SK-N-SH treated with all-trans-retinoic acid at 6 μM for 48 hours (cell line): ENCODE data around the gene TRAK1.

Experiments used
- ATAC-seq: fragments of 200-7000 bp; cut with Tn5 transposase; 3 replicates; pipeline ENCODE4 v1.9.1; 2020; ENCODE audit warnings: mild to moderate bottlenecking, moderate library complexity
- ARNTL ChIP-seq: fragments of 450-650 bp; formaldehyde crosslinking; IDR thresholded peaks from 2 replicates; pipeline ENCODE4 v1.5.0; 2020; ENCODE audit warnings: low read depth, mild to moderate bottlenecking, moderate library complexity, borderline replicate concordance
- BACH2 ChIP-seq: fragments of 250-450 bp; sonication (Bioruptor Pico); IDR thresholded peaks from 2 replicates; pipeline ENCODE4 v1.9.0; 2021; ENCODE audit warnings: mild to moderate bottlenecking, borderline replicate concordance
- CSDC2 ChIP-seq: fragments of 250-450 bp; sonication (Bioruptor Pico); IDR thresholded peaks from 2 replicates; pipeline ENCODE4 v1.5.0; 2020; ENCODE audit warnings: mild to moderate bottlenecking, moderate library complexity
- ESRRG ChIP-seq: fragments of 250-450 bp; sonication (Bioruptor Pico); IDR thresholded peaks from 2 replicates; pipeline ENCODE4 v1.6.1; 2021; ENCODE audit warnings: mild to moderate bottlenecking
- GLIS3 ChIP-seq: fragments of 250-450 bp; sonication (Bioruptor Pico); IDR thresholded peaks from 2 replicates; pipeline ENCODE4 v1.5.0; 2020; ENCODE audit warnings: mild to moderate bottlenecking, moderate library complexity
- ISL1 ChIP-seq: fragments of 250-450 bp; sonication (Bioruptor Pico); IDR thresholded peaks from 2 replicates; pipeline ENCODE4 v2.1.2; 2022; ENCODE audit warnings: mild to moderate bottlenecking, moderate library complexity
- OSR1 ChIP-seq: fragments of 250-450 bp; sonication (Bioruptor Pico); IDR thresholded peaks from 2 replicates; pipeline ENCODE4 v1.8.0; 2022; ENCODE audit warnings: moderate library complexity, mild to moderate bottlenecking, inconsistent platforms
- PPARA ChIP-seq: fragments of 250-450 bp; sonication (Bioruptor Pico); IDR thresholded peaks from 2 replicates; pipeline ENCODE4 v1.5.0; 2020; ENCODE audit warnings: mild to moderate bottlenecking, borderline replicate concordance
- RARB ChIP-seq: fragments of 250-450 bp; sonication (Bioruptor Pico); IDR thresholded peaks from 2 replicates; pipeline ENCODE4 v1.8.0; 2021; ENCODE audit warnings: mild to moderate bottlenecking, moderate library complexity
- SNAI2 ChIP-seq: fragments of 250-450 bp; sonication (Bioruptor Pico); IDR thresholded peaks from 2 replicates; pipeline ENCODE4 v1.5.0; 2020; ENCODE audit warnings: mild to moderate bottlenecking, moderate library complexity
- TCF4 ChIP-seq: fragments of 250-450 bp; sonication (Bioruptor Pico); IDR thresholded peaks from 2 replicates; pipeline ENCODE4 v1.8.0; 2021; ENCODE audit warnings: mild to moderate bottlenecking, moderate library complexity, borderline replicate concordance
- TOX ChIP-seq: fragments of 250-450 bp; sonication (Bioruptor Pico); IDR thresholded peaks from 2 replicates; pipeline ENCODE4 v1.8.0; 2021; ENCODE audit warnings: mild to moderate bottlenecking, moderate library complexity, borderline replicate concordance
- ZFP3 ChIP-seq: fragments of 250-450 bp; sonication (Bioruptor Pico); IDR thresholded peaks from 2 replicates; pipeline ENCODE4 v1.5.0; 2020; ENCODE audit warnings: mild to moderate bottlenecking, moderate library complexity
- ZFP30 ChIP-seq: fragments of 450-650 bp; formaldehyde crosslinking; IDR thresholded peaks from 2 replicates; pipeline ENCODE4 v1.5.0; 2022; ENCODE audit warnings: mild to moderate bottlenecking, moderate library complexity
- ZNF565 ChIP-seq: fragments of 450-650 bp; formaldehyde crosslinking; conservative IDR thresholded peaks from 2 replicates; pipeline ENCODE4 v1.5.0; 2020; ENCODE audit warnings: low read depth, mild to moderate bottlenecking, moderate library complexity
- ZNF70 ChIP-seq: fragments of 450-650 bp; formaldehyde crosslinking; IDR thresholded peaks from 2 replicates; pipeline ENCODE4 v1.5.0; 2020; ENCODE audit warnings: mild to moderate bottlenecking, moderate library complexity
- ZNF8 ChIP-seq: fragments of 450-650 bp; formaldehyde crosslinking; IDR thresholded peaks from 2 replicates; pipeline ENCODE4 v1.5.0; 2020; ENCODE audit warnings: mild to moderate bottlenecking, moderate library complexity
- TF ChIP-seq, protein P1 (sequence below): fragments of 250-450 bp; sonication (Bioruptor Pico); IDR thresholded peaks from 2 replicates; pipeline ENCODE4 v1.5.0; 2020; ENCODE audit warnings: mild to moderate bottlenecking, moderate library complexity
- TF ChIP-seq, protein P2 (sequence below): fragments of 250-450 bp; sonication (Bioruptor Pico); IDR thresholded peaks from 2 replicates; pipeline ENCODE4 v1.8.0; 2021; ENCODE audit warnings: low read depth, mild to moderate bottlenecking, moderate library complexity, borderline replicate concordance
- TF ChIP-seq, protein P3 (sequence below): fragments of 250-450 bp; sonication (Bioruptor Pico); IDR thresholded peaks from 2 replicates; pipeline ENCODE4 v1.8.0; 2020; ENCODE audit warnings: mild to moderate bottlenecking, moderate library complexity, borderline replicate concordance
- TF ChIP-seq, protein P4 (sequence below): fragments of 250-450 bp; sonication (Bioruptor Pico); IDR thresholded peaks from 2 replicates; pipeline ENCODE4 v1.5.1; 2020; ENCODE audit warnings: low read depth, mild to moderate bottlenecking, moderate library complexity

Gene TRAK1

DNA sequence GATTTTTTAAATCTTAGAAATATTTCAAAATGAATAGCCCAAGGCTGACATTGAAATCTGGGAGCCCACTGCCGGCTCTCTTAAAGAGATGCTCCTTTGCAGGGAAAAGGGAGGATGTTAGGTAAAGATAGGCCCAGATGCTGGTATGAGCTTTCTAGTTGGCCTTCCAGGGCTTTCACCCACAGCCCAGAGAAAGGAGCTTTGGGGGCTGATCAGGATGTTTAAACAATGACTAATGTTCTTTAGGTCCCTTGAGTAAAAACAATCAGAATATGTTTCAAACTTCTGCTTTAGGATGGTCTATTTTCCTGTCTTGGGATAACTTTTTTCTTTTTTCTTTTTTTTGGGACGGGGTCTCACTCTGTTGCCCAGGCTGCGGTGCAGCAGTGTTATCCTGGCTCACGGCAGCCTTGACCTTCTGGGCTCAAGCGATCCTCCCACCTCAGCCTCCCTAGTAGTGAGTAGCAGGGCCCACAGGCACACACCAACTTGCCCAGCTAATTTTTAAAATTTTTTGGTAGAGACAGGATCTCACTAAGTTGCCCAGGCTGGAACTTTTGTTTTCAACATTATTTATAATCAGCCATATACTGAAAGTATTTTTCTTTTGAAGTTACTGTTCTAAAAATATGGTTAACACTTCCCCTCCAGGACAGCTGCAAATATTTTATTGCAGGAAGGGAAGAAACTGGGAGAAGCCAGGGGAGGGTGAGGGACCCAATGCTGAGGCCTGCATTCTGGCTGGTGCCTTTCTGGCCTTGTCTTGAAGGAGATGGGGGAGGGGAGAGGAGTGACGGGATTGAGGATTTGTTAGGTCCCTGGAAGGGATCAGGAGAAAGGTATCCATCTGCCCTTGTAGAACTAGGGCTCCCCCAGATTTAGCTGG, 70.1 kb downstream of the TRAK1 start:
- TF ChIP-seq BACH2 (no peak), SNAI2 (no peak), RARB (no peak), OSR1 (CRISPR knock-in tag) (no peak), ZNF565 (CRISPR knock-in tag) (no peak), ISL1 (CRISPR knock-in tag) (no peak), ZNF8 (CRISPR knock-in tag) (no peak), ESRRG (no peak), ZNF70 (no peak)
- TF ChIP-seq, protein P1, sequence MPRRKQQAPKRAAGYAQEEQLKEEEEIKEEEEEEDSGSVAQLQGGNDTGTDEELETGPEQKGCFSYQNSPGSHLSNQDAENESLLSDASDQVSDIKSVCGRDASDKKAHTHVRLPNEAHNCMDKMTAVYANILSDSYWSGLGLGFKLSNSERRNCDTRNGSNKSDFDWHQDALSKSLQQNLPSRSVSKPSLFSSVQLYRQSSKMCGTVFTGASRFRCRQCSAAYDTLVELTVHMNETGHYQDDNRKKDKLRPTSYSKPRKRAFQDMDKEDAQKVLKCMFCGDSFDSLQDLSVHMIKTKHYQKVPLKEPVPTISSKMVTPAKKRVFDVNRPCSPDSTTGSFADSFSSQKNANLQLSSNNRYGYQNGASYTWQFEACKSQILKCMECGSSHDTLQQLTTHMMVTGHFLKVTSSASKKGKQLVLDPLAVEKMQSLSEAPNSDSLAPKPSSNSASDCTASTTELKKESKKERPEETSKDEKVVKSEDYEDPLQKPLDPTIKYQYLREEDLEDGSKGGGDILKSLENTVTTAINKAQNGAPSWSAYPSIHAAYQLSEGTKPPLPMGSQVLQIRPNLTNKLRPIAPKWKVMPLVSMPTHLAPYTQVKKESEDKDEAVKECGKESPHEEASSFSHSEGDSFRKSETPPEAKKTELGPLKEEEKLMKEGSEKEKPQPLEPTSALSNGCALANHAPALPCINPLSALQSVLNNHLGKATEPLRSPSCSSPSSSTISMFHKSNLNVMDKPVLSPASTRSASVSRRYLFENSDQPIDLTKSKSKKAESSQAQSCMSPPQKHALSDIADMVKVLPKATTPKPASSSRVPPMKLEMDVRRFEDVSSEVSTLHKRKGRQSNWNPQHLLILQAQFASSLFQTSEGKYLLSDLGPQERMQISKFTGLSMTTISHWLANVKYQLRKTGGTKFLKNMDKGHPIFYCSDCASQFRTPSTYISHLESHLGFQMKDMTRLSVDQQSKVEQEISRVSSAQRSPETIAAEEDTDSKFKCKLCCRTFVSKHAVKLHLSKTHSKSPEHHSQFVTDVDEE (CRISPR knock-in tag) = no peak
- TF ChIP-seq, protein P2, sequence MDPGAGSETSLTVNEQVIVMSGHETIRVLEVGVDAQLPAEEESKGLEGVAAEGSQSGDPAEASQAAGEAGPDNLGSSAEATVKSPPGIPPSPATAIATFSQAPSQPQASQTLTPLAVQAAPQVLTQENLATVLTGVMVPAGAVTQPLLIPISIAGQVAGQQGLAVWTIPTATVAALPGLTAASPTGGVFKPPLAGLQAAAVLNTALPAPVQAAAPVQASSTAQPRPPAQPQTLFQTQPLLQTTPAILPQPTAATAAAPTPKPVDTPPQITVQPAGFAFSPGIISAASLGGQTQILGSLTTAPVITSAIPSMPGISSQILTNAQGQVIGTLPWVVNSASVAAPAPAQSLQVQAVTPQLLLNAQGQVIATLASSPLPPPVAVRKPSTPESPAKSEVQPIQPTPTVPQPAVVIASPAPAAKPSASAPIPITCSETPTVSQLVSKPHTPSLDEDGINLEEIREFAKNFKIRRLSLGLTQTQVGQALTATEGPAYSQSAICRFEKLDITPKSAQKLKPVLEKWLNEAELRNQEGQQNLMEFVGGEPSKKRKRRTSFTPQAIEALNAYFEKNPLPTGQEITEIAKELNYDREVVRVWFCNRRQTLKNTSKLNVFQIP (CRISPR knock-in tag) = no peak
- TF ChIP-seq, protein P3, sequence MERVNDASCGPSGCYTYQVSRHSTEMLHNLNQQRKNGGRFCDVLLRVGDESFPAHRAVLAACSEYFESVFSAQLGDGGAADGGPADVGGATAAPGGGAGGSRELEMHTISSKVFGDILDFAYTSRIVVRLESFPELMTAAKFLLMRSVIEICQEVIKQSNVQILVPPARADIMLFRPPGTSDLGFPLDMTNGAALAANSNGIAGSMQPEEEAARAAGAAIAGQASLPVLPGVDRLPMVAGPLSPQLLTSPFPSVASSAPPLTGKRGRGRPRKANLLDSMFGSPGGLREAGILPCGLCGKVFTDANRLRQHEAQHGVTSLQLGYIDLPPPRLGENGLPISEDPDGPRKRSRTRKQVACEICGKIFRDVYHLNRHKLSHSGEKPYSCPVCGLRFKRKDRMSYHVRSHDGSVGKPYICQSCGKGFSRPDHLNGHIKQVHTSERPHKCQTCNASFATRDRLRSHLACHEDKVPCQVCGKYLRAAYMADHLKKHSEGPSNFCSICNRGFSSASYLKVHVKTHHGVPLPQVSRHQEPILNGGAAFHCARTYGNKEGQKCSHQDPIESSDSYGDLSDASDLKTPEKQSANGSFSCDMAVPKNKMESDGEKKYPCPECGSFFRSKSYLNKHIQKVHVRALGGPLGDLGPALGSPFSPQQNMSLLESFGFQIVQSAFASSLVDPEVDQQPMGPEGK (CRISPR knock-in tag) = no peak
- TF ChIP-seq, all 23 proteins: peak for 0
- no peak for ATAC-seq

DNA sequence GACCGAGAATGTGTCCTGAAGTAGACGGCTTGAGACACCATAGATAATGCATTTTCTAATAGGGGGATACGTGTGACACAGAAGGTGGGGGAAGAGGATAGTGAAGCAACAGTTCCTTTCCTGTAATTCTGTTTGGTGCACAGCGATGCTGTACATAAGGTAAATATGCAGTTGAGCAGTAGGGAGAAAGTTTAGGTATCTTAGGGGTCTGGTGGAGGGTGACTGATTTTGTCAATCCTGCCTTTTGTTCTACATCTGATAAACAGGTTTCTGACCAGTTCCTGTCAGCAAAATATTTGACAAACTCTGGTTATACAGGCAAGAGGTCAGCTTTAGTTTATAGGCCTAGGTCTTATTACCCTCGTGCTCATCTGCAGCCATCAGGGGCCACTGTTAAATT, 71.3 kb downstream of the TRAK1 start:
- no peak for TF ChIP-seq GLIS3 (CRISPR knock-in tag)
- TF ChIP-seq, protein P1 (CRISPR knock-in tag) = no peak
- TF ChIP-seq, protein P3 (CRISPR knock-in tag) = no peak
- ATAC-seq = no peak

DNA sequence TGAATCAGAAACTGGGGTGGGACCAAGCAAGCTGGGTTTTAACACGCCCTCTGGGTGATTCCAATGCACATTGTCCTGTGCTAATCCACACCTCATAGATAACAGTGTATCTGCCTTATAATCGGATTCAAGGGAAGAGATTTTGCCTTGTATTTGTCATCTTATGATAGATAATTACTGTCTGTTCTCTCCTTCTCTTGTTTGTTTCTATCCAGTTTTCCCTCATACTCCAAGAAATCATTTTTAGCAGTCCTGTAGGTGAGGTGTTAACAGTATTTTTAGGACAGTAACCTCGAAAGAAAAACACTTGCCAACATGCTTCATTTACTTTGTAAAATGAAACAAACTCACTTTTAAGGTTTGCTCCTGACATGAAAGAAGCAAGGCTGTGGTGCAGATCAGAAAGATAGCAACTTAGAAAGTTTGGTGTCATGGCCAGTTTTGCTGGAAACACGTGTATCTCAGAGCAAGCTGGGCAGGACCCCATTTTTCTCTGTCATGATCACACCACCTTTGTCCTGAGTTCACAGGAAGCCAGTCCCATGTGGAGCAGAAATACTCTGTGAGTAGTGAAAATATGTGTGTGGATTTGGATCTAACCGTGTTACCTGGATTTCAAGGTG, 72.6 kb downstream of the TRAK1 start:
- ATAC-seq = no peak
- TF ChIP-seq TOX (CRISPR knock-in tag) = no peak
- TF ChIP-seq, protein P3 (CRISPR knock-in tag) = no peak
- TF ChIP-seq CSDC2 (CRISPR knock-in tag) = no peak
- no peak for TF ChIP-seq ZFP3 (CRISPR knock-in tag)
- no peak for TF ChIP-seq ZFP30 (CRISPR knock-in tag)
- TF ChIP-seq RARB = no peak
- no peak for TF ChIP-seq ZNF565 (CRISPR knock-in tag)
- no peak for TF ChIP-seq TCF4 (CRISPR knock-in tag)
- TF ChIP-seq, protein P4, sequence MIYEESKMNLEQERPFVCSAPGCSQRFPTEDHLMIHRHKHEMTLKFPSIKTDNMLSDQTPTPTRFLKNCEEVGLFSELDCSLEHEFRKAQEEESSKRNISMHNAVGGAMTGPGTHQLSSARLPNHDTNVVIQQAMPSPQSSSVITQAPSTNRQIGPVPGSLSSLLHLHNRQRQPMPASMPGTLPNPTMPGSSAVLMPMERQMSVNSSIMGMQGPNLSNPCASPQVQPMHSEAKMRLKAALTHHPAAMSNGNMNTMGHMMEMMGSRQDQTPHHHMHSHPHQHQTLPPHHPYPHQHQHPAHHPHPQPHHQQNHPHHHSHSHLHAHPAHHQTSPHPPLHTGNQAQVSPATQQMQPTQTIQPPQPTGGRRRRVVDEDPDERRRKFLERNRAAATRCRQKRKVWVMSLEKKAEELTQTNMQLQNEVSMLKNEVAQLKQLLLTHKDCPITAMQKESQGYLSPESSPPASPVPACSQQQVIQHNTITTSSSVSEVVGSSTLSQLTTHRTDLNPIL (CRISPR knock-in tag) = no peak
- TF ChIP-seq PPARA (CRISPR knock-in tag) = no peak
- TF ChIP-seq ARNTL (CRISPR knock-in tag) = no peak
- no peak for TF ChIP-seq OSR1 (CRISPR knock-in tag)
- TF ChIP-seq SNAI2 = no peak
- no peak for TF ChIP-seq BACH2
